CD14-positive monocyte (primary cell): ENCODE data around the gene TRAM2. TPM values are rescaled to one million over a fixed set of nuclear protein-coding genes. Genes with fewer than 3 reads are reported as not detected.

Source experiments
- DNase-seq, 3 donors: peaks; one replicate each; pipeline ENCODE4 v3.0.0-alpha.2; 2011 to 2022
- H2AFZ ChIP-seq: 2 replicates; pipeline ENCODE4 v1.6.0; 2012; ENCODE audit warnings: mild to moderate bottlenecking, low read depth, low read length, inconsistent platforms; ENCODE audit not compliant: insufficient read depth, poor library complexity, severe bottlenecking
- H3K27ac ChIP-seq, 2 donors: 1 replicate in 1 of 2; 2 replicates in 1 of 2; pipeline ENCODE4 v1.5.1; 2012 to 2013; ENCODE audit warnings: low read length in 2 of 2, control low read depth in 1 of 2, inconsistent platforms in 1 of 2, low read depth in 1 of 2, mild to moderate bottlenecking in 1 of 2
- H3K27me3 ChIP-seq, 2 donors: one replicate each; pipeline versions ENCODE4 v1.6.0 to v1.6.1; 2011 to 2013; ENCODE audit warnings: low read length in 2 of 2; ENCODE audit not compliant: control insufficient read depth in 2 of 2, insufficient read depth in 2 of 2
- H3K36me3 ChIP-seq, 2 donors: replicated peaks in 1 of 2; 1 replicate in 1 of 2; 2 replicates in 1 of 2; pipeline versions ENCODE4 v1.5.1 to v1.6.1; 2012 to 2013; ENCODE audit warnings: low read length in 2 of 2, control low read depth in 1 of 2, inconsistent platforms in 1 of 2, mild to moderate bottlenecking in 1 of 2; ENCODE audit not compliant: insufficient read depth in 2 of 2, control insufficient read depth in 1 of 2
- H3K4me1 ChIP-seq, 2 donors: 1 replicate in 1 of 2; 2 replicates in 1 of 2; pipeline versions ENCODE4 v1.5.1 to v1.6.1; 2012 to 2013; ENCODE audit warnings: low read length in 2 of 2, control low read depth in 1 of 2, inconsistent platforms in 1 of 2, mild to moderate bottlenecking in 1 of 2, moderate library complexity in 1 of 2; ENCODE audit not compliant: insufficient read depth in 2 of 2, control insufficient read depth in 1 of 2
- H3K4me2 ChIP-seq: replicated peaks from 2 replicates; pipeline ENCODE3; 2012; ENCODE audit warnings: low read length, moderate library complexity, mild to moderate bottlenecking; ENCODE audit not compliant: poor library complexity, severe bottlenecking; ENCODE audit errors: extremely low read depth
- H3K4me3 ChIP-seq, 3 experiments: fragments of 200-600 bp in 1 of 3; sonication (generic) in 1 of 3; replicated peaks in 1 of 3; 1 replicate in 2 of 3; 2 replicates in 1 of 3; pipeline ENCODE4 v1.5.1; 2011 to 2013; ENCODE audit warnings: low read length in 3 of 3, mild to moderate bottlenecking in 3 of 3, control low read depth in 2 of 3, low read depth in 2 of 3, inconsistent platforms in 1 of 3, moderate library complexity in 1 of 3
- H3K79me2 ChIP-seq: 2 replicates; pipeline ENCODE4 v1.6.0; 2012; ENCODE audit warnings: mild to moderate bottlenecking, control low read depth, inconsistent platforms, low read length, moderate library complexity; ENCODE audit not compliant: insufficient read depth
- H3K9ac ChIP-seq: 2 replicates; pipeline ENCODE4 v1.6.0; 2017; ENCODE audit warnings: low read length, mild to moderate bottlenecking; ENCODE audit not compliant: insufficient read depth, poor library complexity, severe bottlenecking
- H3K9me3 ChIP-seq, 2 donors: replicated peaks in 1 of 2; 1 replicate in 1 of 2; 2 replicates in 1 of 2; pipeline versions ENCODE4 v1.5.1 to v1.6.1; 2012 to 2013; ENCODE audit warnings: low read length in 2 of 2, control low read depth in 1 of 2; ENCODE audit not compliant: control insufficient read depth in 1 of 2, insufficient read depth in 1 of 2
- H4K20me1 ChIP-seq: 2 replicates; pipeline ENCODE4 v1.6.0; 2012; ENCODE audit warnings: mild to moderate bottlenecking, low read length, control low read depth, moderate library complexity; ENCODE audit not compliant: insufficient read depth
- H3K27ac Mint-ChIP-seq, 7 donors: one replicate each; pipeline ENCODE4 v1.8.0; 2020; ENCODE audit warnings: mild to moderate bottlenecking in 7 of 7, mixed read lengths in 7 of 7, moderate library complexity in 6 of 7, inconsistent platforms in 2 of 7
- H3K27me3 Mint-ChIP-seq, 3 donors: one replicate each; pipeline ENCODE4 v1.8.0; 2021 to 2022; ENCODE audit warnings: low read depth in 3 of 3, mild to moderate bottlenecking in 3 of 3, mixed read lengths in 3 of 3, moderate library complexity in 3 of 3, inconsistent platforms in 1 of 3
- H3K36me3 Mint-ChIP-seq, 2 donors: one replicate each; pipeline ENCODE4 v1.8.0; 2020; ENCODE audit warnings: mixed read lengths in 2 of 2, inconsistent platforms in 1 of 2, mild to moderate bottlenecking in 1 of 2
- H3K4me1 Mint-ChIP-seq: one replicate; pipeline ENCODE4 v1.8.0; 2020; ENCODE audit warnings: mild to moderate bottlenecking, mixed read lengths
- H3K4me3 Mint-ChIP-seq, 2 donors: one replicate each; pipeline ENCODE4 v1.8.0; 2020; ENCODE audit warnings: mild to moderate bottlenecking in 2 of 2, mixed read lengths in 2 of 2, moderate library complexity in 1 of 2
- H3K9me3 Mint-ChIP-seq, 7 donors: one replicate each; pipeline ENCODE4 v1.8.0; 2020 to 2022; ENCODE audit warnings: mixed read lengths in 7 of 7, mild to moderate bottlenecking in 6 of 7, moderate library complexity in 6 of 7, inconsistent platforms in 2 of 7
- CTCF ChIP-seq: fragments of 200-600 bp; IDR thresholded peaks from one replicate; pipeline ENCODE4 v1.8.0; 2022; ENCODE audit warnings: antibody characterized with exemption, mild to moderate bottlenecking
- WGBS: methylation state at CpG from one replicate; pipeline ENCODE4 v1.1.5; 2013; ENCODE audit warnings: missing lambda C conversion rate; ENCODE audit not compliant: insufficient coverage; 5-methylcytosine and 5-hydroxymethylcytosine counted together
- intact Hi-C, 2 donors: fragments of 100-400 bp; cut with micrococcal nuclease; formaldehyde crosslinking; loops; one replicate each; pipeline versions ENCODE4 v1.15.0 to v1.15.1; 2023
- polyA plus RNA-seq, 3 donors: library from polyadenylated mRNA; depleted of rRNA in 1 of 3; unstranded in 2 of 3; stranded (reverse) in 1 of 3; fragments of 300-500 nt in 2 of 3; fragments of >200 nt in 1 of 3; fragmentation: Illumina TruSeq in 2 of 3; gene quantifications; 1 replicate in 2 of 3; 2 replicates in 1 of 3; pipeline ENCODE4 v1.2.3, GENCODE V29; 2012 to 2021

The TRAM2 gene
- polyA plus RNA-seq, 3 donors: 4.7 to 11.7 (median 5.9) TPM

GRCh38 chr6:52551483-52552277 is 25.2 kb downstream of the TRAM2 start:
- no peaks in the 10 kb centered on the region for H3K9me3 ChIP-seq
- no peak overlapping the region for H3K4me3 ChIP-seq
- DNase-seq: no peak
- no peak for TF ChIP-seq CTCF
- H3K79me2 ChIP-seq: peaks cover 79% of the 10 kb centered on the region
- H3K27ac Mint-ChIP-seq: peak overlapping the region in 1 of 7 donors; percentile 8
- H3K9me3 Mint-ChIP-seq: no peaks in the 10 kb centered on the region
- WGBS: 89% methylated on average over 10 of the region's 13 CpGs
- H3K36me3 Mint-ChIP-seq: peaks cover 13 to 36% of the 10 kb centered on the region in 2 donors
- intact Hi-C loops: no loop called here
- peaks cover 15% of the 10 kb centered on the region for H3K4me1 Mint-ChIP-seq
- no peak overlapping the region for H3K9ac ChIP-seq
- no peak overlapping the region for H3K4me2 ChIP-seq
- no peak overlapping the region for H3K4me3 Mint-ChIP-seq
- no peaks in the 10 kb centered on the region for H3K4me1 ChIP-seq
- peaks cover 0 to 8% (median 0%) of the 10 kb centered on the region in 3 donors for H3K27me3 Mint-ChIP-seq
- H3K27me3 ChIP-seq: no peaks in the 10 kb centered on the region
- H3K27ac ChIP-seq: no peak overlapping the region
- H3K36me3 ChIP-seq: peaks cover 4 to 23% of the 10 kb centered on the region in 2 donors
- peaks cover 84% of the 10 kb centered on the region for H4K20me1 ChIP-seq
- no peak overlapping the region for H2AFZ ChIP-seq

GRCh38 chr6:52550870-52551269 is 26.0 kb downstream of the TRAM2 start:
- no peak for DNase-seq
- TF ChIP-seq CTCF: no peak
- Histone ChIP-seq H3K4me3 (no peak overlapping the region), H3K79me2 (peaks cover 80% of the 10 kb centered on the region), H3K4me1 (no peaks in the 10 kb centered on the region), H3K9ac (no peak overlapping the region), H3K9me3 (no peaks in the 10 kb centered on the region), H4K20me1 (peaks cover 92% of the 10 kb centered on the region), H3K36me3 (peaks cover 4 to 30% of the 10 kb centered on the region in 2 donors), H2AFZ (no peak overlapping the region), H3K4me2 (no peak overlapping the region), H3K27me3 (no peaks in the 10 kb centered on the region), H3K27ac (no peak overlapping the region)
- peaks cover 0 to 4% (median 0%) of the 10 kb centered on the region in 3 donors for H3K27me3 Mint-ChIP-seq
- H3K27ac Mint-ChIP-seq: no peak overlapping the region
- peaks cover 18 to 37% of the 10 kb centered on the region in 2 donors for H3K36me3 Mint-ChIP-seq
- intact Hi-C loops: no loop called here
- H3K9me3 Mint-ChIP-seq: no peaks in the 10 kb centered on the region
- H3K4me3 Mint-ChIP-seq: no peak overlapping the region
- WGBS: 94% methylated on average over 2 of the region's 5 CpGs
- peaks cover 19% of the 10 kb centered on the region for H3K4me1 Mint-ChIP-seq
